Stimulated activated CD4-positive, alpha-beta T cell treated with anti-CD3 and anti-CD28 coated beads, Interleukin-2, amount 100 ng/mL, for 48 hours (primary cell): Measurements from ENCODE around the gene HADH.

ENCODE experiments used
- DNase-seq, 2 donors: peaks; one replicate each; pipeline ENCODE4 v3.0.0-alpha.2; 2020

Gene HADH

GRCh38 chr4:108060164-108060563 is 70.5 kb downstream of the HADH start:
- DNase-seq, result no peak

- DNase-seq, result no peak
Observed at GRCh38 chr4:108060686-108061321, 71.1 kb downstream of the HADH start.

GRCh38 chr4:108068442-108068841 is 78.8 kb downstream of the HADH start:
- DNase-seq, result no peak

- no peak for DNase-seq
Observed at GRCh38 chr4:108070775-108071174, 81.1 kb downstream of the HADH start.

- DNase-seq, result no peak
Observed at GRCh38 chr4:108072300-108072699, 82.6 kb downstream of the HADH start.

- DNase-seq, result no peak
Observed at GRCh38 chr4:108078024-108078733, 88.5 kb downstream of the HADH start.

- DNase-seq, result peak in 1 of 2 donors; percentile 22
Observed at GRCh38 chr4:108080747-108081146, 91.1 kb downstream of the HADH start.

- peak in 1 of 2 donors; percentile 10 for DNase-seq
Observed at GRCh38 chr4:108081256-108081655, 91.6 kb downstream of the HADH start.
